Measurements from ENCODE around the gene FABP1.

The FABP1 gene

GRCh38 chr2:88139203-88139702, 11.4 kb upstream of the FABP1 start:
- no peak for DNase-seq
- intact Hi-C loops (cut with DNase I): no loop called here

- intact Hi-C loops (cut with DNase I): no loop called here
- no peak for DNase-seq
These were observed 10.0 kb upstream of the FABP1 start for GRCh38 chr2:88137833-88138232.

- DNase-seq: peak in 2 of 10 donors; percentile 46 to 57
These were observed 9.0 kb upstream of the FABP1 start for GRCh38 chr2:88136817-88137216.

DNA sequence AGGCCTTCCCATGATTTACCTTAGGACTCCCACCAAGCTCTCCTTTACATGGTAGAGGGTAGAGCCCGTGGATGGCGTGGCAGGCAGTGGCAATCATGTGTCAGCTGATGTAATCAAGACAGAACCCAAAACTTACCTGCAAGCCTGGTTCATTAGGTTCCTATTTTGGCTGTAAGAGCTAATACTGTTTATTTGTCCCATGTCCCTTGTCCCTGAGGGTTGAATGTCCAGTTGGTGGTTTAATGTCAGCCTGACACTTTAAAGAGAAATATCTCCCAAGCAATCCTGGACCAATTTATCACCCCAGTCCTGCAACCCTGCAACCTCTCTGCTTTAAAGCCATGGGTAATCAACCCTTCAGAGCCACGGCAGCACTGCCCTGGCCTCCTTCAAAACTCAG, 6.0 kb upstream of the FABP1 start:
- no peak for DNase-seq
- intact Hi-C loops (cut with DNase I): no loop called here

More at GRCh38 chr2:88136817-88137216, 9.0 kb upstream of the FABP1 start:
- intact Hi-C loops (cut with DNase I): no loop called here

DNA sequence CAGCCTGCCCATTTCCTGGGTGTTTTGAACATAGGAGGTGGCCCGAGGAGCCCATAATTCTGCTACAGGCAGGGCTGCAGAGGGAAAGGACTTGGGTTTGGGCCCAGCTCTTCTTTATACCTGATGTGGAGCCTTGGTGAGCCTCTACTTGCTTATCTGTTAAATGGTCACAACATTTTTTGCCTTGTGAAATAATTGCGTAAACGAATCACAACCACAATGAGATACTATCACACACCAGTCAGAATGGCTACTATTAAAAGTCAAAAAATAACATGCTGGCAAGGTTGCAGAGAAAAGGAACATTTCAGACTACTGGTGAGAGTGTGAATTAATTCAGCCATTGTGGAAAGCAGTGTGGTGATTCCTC, 4.1 kb upstream of the FABP1 start:
- intact Hi-C loops (cut with DNase I): no loop called here
- DNase-seq: no peak

- intact Hi-C loops (cut with DNase I): no loop called here
- no peak for DNase-seq
These were observed 3.5 kb upstream of the FABP1 start for GRCh38 chr2:88131201-88131998.

GRCh38 chr2:88129313-88129959, 1.6 kb upstream of the FABP1 start:
- DNase-seq: no peak
- intact Hi-C loops (cut with DNase I): no loop called here

- no peak for DNase-seq
- intact Hi-C loops (cut with DNase I): no loop called here
These were observed 921 bp upstream of the FABP1 start for GRCh38 chr2:88128654-88129312.

DNA sequence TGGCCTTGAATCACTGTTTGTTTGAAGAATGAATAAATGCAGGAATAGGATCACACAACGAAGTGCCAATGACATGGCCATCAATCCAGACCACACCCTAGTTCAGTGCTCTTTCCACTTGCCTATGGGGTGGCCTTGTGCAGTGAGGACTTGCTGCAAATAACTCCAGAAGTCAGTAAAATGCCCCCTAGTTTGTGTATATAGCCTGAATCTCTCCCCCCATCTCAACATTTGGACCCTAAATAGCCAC, 299 bp downstream of the FABP1 start:
- no peak for DNase-seq
- intact Hi-C loops (cut with DNase I): no loop called here

GRCh38 chr2:88126772-88127637, 857 bp downstream of the FABP1 start:
- no peak for DNase-seq
- intact Hi-C loops (cut with DNase I): no loop called here

GRCh38 chr2:88125924-88126771, 1.7 kb downstream of the FABP1 start:
- DNase-seq: no peak
- intact Hi-C loops (cut with DNase I): no loop called here

DNA sequence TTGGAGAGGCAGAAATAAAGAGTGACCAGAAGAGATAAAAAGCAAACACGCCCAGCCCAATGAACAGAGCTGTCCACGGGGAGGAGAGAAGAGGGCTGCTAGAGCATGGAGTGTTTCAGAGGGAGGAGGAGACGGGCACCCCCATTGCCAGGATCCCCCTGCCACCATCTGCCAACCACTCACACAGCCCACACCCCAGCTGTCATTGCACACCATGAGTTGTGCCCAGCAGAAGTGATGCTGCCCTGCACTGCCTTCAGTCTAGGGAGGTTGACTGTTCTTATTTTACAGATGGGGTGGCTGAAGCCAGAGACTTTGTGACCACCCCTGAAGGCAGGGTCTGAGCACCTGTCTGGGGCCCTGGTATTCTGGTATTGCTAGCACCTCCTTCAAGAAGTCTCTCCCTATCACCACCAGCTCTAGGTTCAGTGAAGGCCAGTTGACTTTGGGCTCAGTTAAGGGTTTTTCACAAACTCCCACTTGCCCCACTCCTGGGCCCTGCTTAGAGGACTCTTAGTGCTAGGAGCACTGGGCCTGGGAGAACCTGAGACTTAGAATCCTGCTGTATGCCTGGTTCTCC, 2.4 kb downstream of the FABP1 start:
- intact Hi-C loops (cut with DNase I): no loop called here
- DNase-seq: peak in 3 of 10 donors; percentile 45 to 87 (median 79)

GRCh38 chr2:88123975-88124917, 3.6 kb downstream of the FABP1 start:
- DNase-seq: no peak
- intact Hi-C loops (cut with DNase I): no loop called here

DNA sequence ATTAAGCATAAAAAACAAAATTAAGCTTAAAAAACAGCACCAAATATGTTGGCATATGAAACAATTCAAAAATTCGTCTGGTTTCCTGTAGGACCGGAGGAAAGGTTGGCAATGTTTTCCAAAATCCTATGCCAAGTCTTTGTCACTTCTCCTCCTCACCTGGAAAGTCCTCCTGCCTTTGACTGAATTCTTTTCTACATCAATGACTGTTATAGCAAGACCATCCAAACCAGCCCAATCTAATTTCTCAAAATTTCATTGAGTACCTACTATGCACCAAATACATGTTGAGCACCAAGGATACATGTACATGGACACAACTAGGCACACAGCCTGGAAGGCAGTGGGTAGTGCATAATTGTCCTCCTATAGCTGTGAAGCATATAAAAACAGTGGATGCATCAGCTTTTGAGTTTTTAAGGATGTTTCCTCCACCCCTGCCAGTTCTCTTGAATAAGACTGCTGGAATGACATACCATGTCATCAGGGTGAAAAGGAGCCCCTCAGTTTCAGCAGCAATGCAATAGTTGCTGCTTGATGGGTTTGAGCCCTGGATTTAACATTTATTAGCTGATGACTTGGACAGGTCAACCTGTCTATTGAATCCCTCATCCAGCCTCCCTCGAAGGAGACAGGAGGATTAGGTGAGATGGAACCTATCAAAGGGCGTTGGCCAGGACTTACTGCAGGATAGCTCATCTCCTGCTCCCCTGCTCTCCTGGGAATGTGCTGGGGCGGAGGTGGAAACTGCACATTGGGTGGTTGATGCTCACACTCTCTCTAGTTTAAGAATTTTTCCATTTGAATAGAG, 4.5 kb downstream of the FABP1 start:
- no peak for DNase-seq
- intact Hi-C loops (cut with DNase I): no loop called here

DNA sequence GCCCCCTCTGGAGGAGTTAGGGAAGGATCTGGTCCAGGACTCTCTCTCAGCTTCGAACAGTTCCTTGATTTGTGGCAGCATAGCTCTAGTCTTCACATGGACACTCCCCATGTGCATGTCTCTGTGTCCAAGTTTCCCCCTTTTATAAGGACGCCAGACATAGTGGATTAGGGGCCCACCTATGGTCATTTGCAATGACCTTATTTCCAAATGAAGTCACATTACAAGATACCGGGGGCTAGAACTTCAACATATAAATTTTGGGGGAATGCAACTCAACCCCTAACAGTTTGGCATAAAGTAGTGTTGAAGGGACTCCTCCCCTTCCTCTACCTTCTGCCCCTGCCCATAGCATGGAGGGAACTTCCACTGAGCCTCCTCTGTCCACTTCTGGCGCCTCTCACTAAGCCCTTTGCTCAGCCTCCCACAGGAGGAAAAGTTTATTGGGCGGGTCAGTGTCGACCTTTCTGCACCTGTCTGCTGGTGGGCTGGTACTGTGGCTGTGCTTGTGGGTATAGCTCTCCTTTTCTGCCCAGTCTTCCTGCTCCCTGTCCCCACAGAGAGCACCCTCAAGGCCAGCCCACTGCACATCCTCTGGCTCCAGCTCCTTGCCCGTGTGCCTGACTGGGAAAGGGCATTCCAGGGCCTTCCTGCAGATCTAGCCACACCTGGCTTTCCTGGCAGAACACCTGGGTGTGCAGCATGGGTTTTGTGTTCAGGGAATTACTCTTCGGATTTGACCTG, 5.5 kb downstream of the FABP1 start:
- DNase-seq: no peak
- intact Hi-C loops (cut with DNase I): no loop called here

DNA sequence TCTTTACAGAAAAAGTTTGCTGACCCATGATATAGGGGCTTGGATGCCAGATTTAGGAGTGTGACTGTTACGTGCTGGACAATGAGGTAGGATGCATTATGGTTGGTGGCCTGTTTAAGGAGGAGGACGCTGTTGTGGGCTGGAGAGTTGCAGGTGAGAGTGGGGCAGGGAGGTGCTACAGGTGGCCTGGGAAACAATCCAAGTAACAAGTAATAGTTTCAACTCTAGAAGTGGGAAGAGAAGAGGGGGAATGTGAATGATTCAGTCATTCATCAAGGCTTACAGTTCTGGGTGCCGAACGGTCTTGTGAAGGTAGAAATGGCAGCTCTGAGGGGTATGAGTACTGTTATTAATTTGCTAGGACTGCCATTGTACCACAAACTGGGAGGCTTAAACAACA, 6.2 kb downstream of the FABP1 start:
- DNase-seq: no peak
- intact Hi-C loops (cut with DNase I): no loop called here

DNA sequence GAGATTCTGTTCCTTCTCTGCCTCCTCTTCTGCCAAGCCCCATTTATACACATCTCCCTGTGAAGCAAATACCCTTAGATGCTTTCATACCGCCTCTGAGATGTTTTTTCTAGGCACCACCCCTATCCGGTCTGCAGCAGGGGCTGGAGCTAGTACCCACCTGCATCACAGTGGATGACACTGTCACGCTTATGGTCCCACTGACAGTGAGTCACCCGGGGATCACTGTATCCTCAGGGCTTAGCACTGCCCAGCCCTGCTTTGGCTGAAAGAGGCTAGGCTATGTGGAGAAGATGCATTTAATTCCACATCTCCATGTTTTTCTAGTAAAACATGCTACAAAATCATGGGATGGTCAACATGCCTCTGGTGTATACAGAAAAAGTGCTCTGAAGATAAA, 9.9 kb downstream of the FABP1 start:
- no peak for DNase-seq
- intact Hi-C loops (cut with DNase I): no loop called here
